GM18508 (cell line): ENCODE measurements around the gene PTPRD.

Experiments used
- ATAC-seq: cut with Tn5 transposase; IDR thresholded peaks from one replicate; pipeline ENCODE4 v1.9.1; 2021; ENCODE audit warnings: moderate number of reproducible peaks; ENCODE audit not compliant: insufficient read depth, unreplicated experiment

PTPRD gene

GRCh38 chr9:10208691-10209069 is 404.1 kb downstream of the PTPRD start:
- no peak for ATAC-seq

GRCh38 chr9:10204276-10204675 is 408.5 kb downstream of the PTPRD start:
- ATAC-seq, result no peak

GRCh38 chr9:10173561-10173960 is 439.2 kb downstream of the PTPRD start:
- no peak for ATAC-seq

- ATAC-seq, result no peak
Observed at GRCh38 chr9:10172476-10172875, 440.3 kb downstream of the PTPRD start.

GRCh38 chr9:10168241-10168640 is 444.6 kb downstream of the PTPRD start:
- no peak for ATAC-seq

GRCh38 chr9:10148796-10149195 is 464.0 kb downstream of the PTPRD start:
- no peak for ATAC-seq

- ATAC-seq, result no peak
Observed at GRCh38 chr9:10146517-10147331, 466.1 kb downstream of the PTPRD start.

- ATAC-seq, result no peak
Observed at GRCh38 chr9:10144355-10144754, 468.4 kb downstream of the PTPRD start.

- no peak for ATAC-seq
Observed at GRCh38 chr9:10135553-10135952, 477.2 kb downstream of the PTPRD start.

GRCh38 chr9:10134266-10134665 is 478.5 kb downstream of the PTPRD start:
- ATAC-seq, result no peak

- no peak for ATAC-seq
Observed at GRCh38 chr9:10130061-10130675, 482.6 kb downstream of the PTPRD start.

- no peak for ATAC-seq
Observed at GRCh38 chr9:10127867-10128266, 484.9 kb downstream of the PTPRD start.

- no peak for ATAC-seq
Observed at GRCh38 chr9:10112798-10113197, 500.0 kb downstream of the PTPRD start.

- ATAC-seq, result no peak
Observed at GRCh38 chr9:10112070-10112469, 500.7 kb downstream of the PTPRD start.

GRCh38 chr9:10108815-10109214 is 504.0 kb downstream of the PTPRD start:
- ATAC-seq, result no peak

- no peak for ATAC-seq
Observed at GRCh38 chr9:10104774-10105173, 508.0 kb downstream of the PTPRD start.

- no peak for ATAC-seq
Observed at GRCh38 chr9:10095208-10095607, 517.6 kb downstream of the PTPRD start.

GRCh38 chr9:10094563-10094962 is 518.2 kb downstream of the PTPRD start:
- ATAC-seq, result no peak

GRCh38 chr9:10080012-10080411 is 532.8 kb downstream of the PTPRD start:
- ATAC-seq, result no peak

GRCh38 chr9:10079284-10079964 is 533.4 kb downstream of the PTPRD start:
- peak; percentile 77 for ATAC-seq

GRCh38 chr9:10071579-10071978 is 541.2 kb downstream of the PTPRD start:
- ATAC-seq, result peak; percentile 64
